GM13976 (cell line): Measurements from ENCODE around the gene GXYLT2.

Experiments
- DNase-seq: peaks from one replicate; pipeline ENCODE4 v3.0.0; 2012; ENCODE audit warnings: low spot score
- CTCF ChIP-seq: IDR thresholded peaks from 2 replicates; pipeline ENCODE4 v1.5.1; 2012; ENCODE audit warnings: borderline replicate concordance, mild to moderate bottlenecking; ENCODE audit not compliant: insufficient read depth; ENCODE audit errors: extremely low read depth, missing control alignments, control extremely low read depth
- in situ Hi-C: fragments of 300-500 bp; cut with MboI; formaldehyde crosslinking; loops from one replicate; pipeline ENCODE4 v1.12.0; 2022; ENCODE audit warnings: low sequenced_read_pairs, mixed read lengths, inconsistent platforms; ENCODE audit not compliant: unreplicated experiment

Gene GXYLT2

GRCh38 chr3:72961752-72962151 lies 73.9 kb downstream of the GXYLT2 start:
- no peak for DNase-seq
- TF ChIP-seq CTCF, result no peak
- in situ Hi-C loops, result no loop called here

- DNase-seq, result no peak
- no peak for TF ChIP-seq CTCF
These were observed 74.5 kb downstream of the GXYLT2 start for GRCh38 chr3:72962317-72962716.

GRCh38 chr3:72964633-72965032 lies 76.8 kb downstream of the GXYLT2 start:
- no peak for TF ChIP-seq CTCF
- in situ Hi-C loops, result no loop called here
- no peak for DNase-seq

More at GRCh38 chr3:72962317-72962716, 74.5 kb downstream of the GXYLT2 start:
- in situ Hi-C loops, result no loop called here

- no peak for DNase-seq
- TF ChIP-seq CTCF, result no peak
- in situ Hi-C loops, result no loop called here
These were observed 80.4 kb downstream of the GXYLT2 start for GRCh38 chr3:72968266-72968664.

- no peak for TF ChIP-seq CTCF
- no peak for DNase-seq
- in situ Hi-C loops, result no loop called here
These were observed 81.9 kb downstream of the GXYLT2 start for GRCh38 chr3:72969766-72970165.

- TF ChIP-seq CTCF, result no peak
- in situ Hi-C loops, result no loop called here
- DNase-seq, result no peak
These were observed 83.1 kb downstream of the GXYLT2 start for GRCh38 chr3:72970942-72971341.

GRCh38 chr3:72972706-72973030 lies 84.8 kb downstream of the GXYLT2 start:
- DNase-seq, result no peak
- in situ Hi-C loops, result no loop called here
- no peak for TF ChIP-seq CTCF
